ENCODE data around the gene SYVN1.
"Not testable (repeated sequence)": the region's sequence is repeated elsewhere in the genome, so short reads cannot be mapped to it uniquely, and the experiment has no call there.

SYVN1 gene

GRCh38 chr11:65165410-65166317 lies 31.3 kb upstream of the SYVN1 start:
- Mint-ChIP-seq H3K4me1 (ENCODE audit: low read depth in 2 of 2) (peaks cover 0 to 7% of the 10 kb centered on the region in 2 donors), H3K27ac (peak overlapping the region in 1 of 2 donors; percentile 9), H3K36me3 (ENCODE audit: insufficient read depth) (no peaks in the 10 kb centered on the region), H3K27me3 (peaks cover 0 to 2% of the 10 kb centered on the region in 2 donors), H3K4me3 (no peak overlapping the region), H3K9me3 (no peaks in the 10 kb centered on the region)
- ATAC-seq (replicated peaks) (no peak), DNase-seq (no peak)

GRCh38 chr11:65163684-65164083 lies 29.4 kb upstream of the SYVN1 start:
- no peaks in the 10 kb centered on the region for H3K9me3 Mint-ChIP-seq
- no peak overlapping the region for H3K27ac Mint-ChIP-seq
- no peak overlapping the region for H3K4me3 Mint-ChIP-seq
- DNase-seq (no peak), ATAC-seq (replicated peaks) (no peak)
- peaks cover 0 to 3% of the 10 kb centered on the region in 2 donors for H3K4me1 Mint-ChIP-seq (ENCODE audit: low read depth in 2 of 2)
- peaks cover 14% of the 10 kb centered on the region in 2 donors for H3K27me3 Mint-ChIP-seq
- no peaks in the 10 kb centered on the region for H3K36me3 Mint-ChIP-seq (ENCODE audit: insufficient read depth)

GRCh38 chr11:65160643-65161042 lies 26.3 kb upstream of the SYVN1 start:
- Mint-ChIP-seq H3K4me1 (ENCODE audit: low read depth in 2 of 2) (no peaks in the 10 kb centered on the region), H3K27ac (no peak overlapping the region), H3K4me3 (no peak overlapping the region), H3K9me3 (no peaks in the 10 kb centered on the region), H3K27me3 (peaks cover 14% of the 10 kb centered on the region in 2 donors), H3K36me3 (ENCODE audit: insufficient read depth) (peaks cover 4% of the 10 kb centered on the region)
- no peak for DNase-seq
- no peak for ATAC-seq (replicated peaks)

- no peak overlapping the region for H3K4me3 Mint-ChIP-seq
- no peaks in the 10 kb centered on the region for H3K4me1 Mint-ChIP-seq (ENCODE audit: low read depth in 2 of 2)
- ATAC-seq (replicated peaks) (no peak), DNase-seq (no peak)
- peaks cover 14% of the 10 kb centered on the region in 2 donors for H3K27me3 Mint-ChIP-seq
- H3K36me3 Mint-ChIP-seq (ENCODE audit: insufficient read depth), result peaks cover 7% of the 10 kb centered on the region
- no peak overlapping the region for H3K27ac Mint-ChIP-seq
- H3K9me3 Mint-ChIP-seq, result no peaks in the 10 kb centered on the region
These were observed 24.7 kb upstream of the SYVN1 start for GRCh38 chr11:65159012-65159411.

- Mint-ChIP-seq H3K4me3 (no peak overlapping the region), H3K27ac (peak overlapping the region in 1 of 2 donors; percentile 56), H3K9me3 (no peaks in the 10 kb centered on the region), H3K27me3 (peaks cover 14% of the 10 kb centered on the region in 2 donors), H3K4me1 (ENCODE audit: low read depth in 2 of 2) (no peaks in the 10 kb centered on the region), H3K36me3 (ENCODE audit: insufficient read depth) (peaks cover 7% of the 10 kb centered on the region)
- ATAC-seq (replicated peaks) (no peak), DNase-seq (no peak)
These were observed 23.0 kb upstream of the SYVN1 start for GRCh38 chr11:65157336-65157735.

GRCh38 chr11:65156926-65157325 lies 22.6 kb upstream of the SYVN1 start:
- Mint-ChIP-seq H3K4me3 (no peak overlapping the region), H3K4me1 (ENCODE audit: low read depth in 2 of 2) (no peaks in the 10 kb centered on the region), H3K27ac (no peak overlapping the region), H3K36me3 (ENCODE audit: insufficient read depth) (peaks cover 7% of the 10 kb centered on the region), H3K9me3 (no peaks in the 10 kb centered on the region), H3K27me3 (peaks cover 14% of the 10 kb centered on the region in 2 donors)
- no peak for ATAC-seq (replicated peaks)
- DNase-seq, result no peak

- Mint-ChIP-seq H3K4me3 (no peak overlapping the region), H3K27me3 (peaks cover 14% of the 10 kb centered on the region in 2 donors), H3K36me3 (ENCODE audit: insufficient read depth) (peaks cover 7% of the 10 kb centered on the region), H3K4me1 (ENCODE audit: low read depth in 2 of 2) (no peaks in the 10 kb centered on the region), H3K27ac (no peak overlapping the region), H3K9me3 (no peaks in the 10 kb centered on the region)
- DNase-seq (no peak), ATAC-seq (replicated peaks) (no peak)
These were observed 21.9 kb upstream of the SYVN1 start for GRCh38 chr11:65156256-65156655.

- no peaks in the 10 kb centered on the region for H3K27me3 Mint-ChIP-seq
- peak overlapping the region in 1 of 2 donors; percentile 57 for H3K27ac Mint-ChIP-seq
- DNase-seq, result no peak
- no peaks in the 10 kb centered on the region for H3K4me1 Mint-ChIP-seq (ENCODE audit: low read depth in 2 of 2)
- peaks cover 6% of the 10 kb centered on the region for H3K36me3 Mint-ChIP-seq (ENCODE audit: insufficient read depth)
- no peak overlapping the region for H3K4me3 Mint-ChIP-seq
- H3K9me3 Mint-ChIP-seq, result no peaks in the 10 kb centered on the region
- no peak for ATAC-seq (replicated peaks)
These were observed 17.8 kb upstream of the SYVN1 start for GRCh38 chr11:65152122-65152521.

GRCh38 chr11:65151331-65151899 lies 17.1 kb upstream of the SYVN1 start:
- Mint-ChIP-seq H3K27me3 (no peaks in the 10 kb centered on the region), H3K9me3 (no peaks in the 10 kb centered on the region), H3K27ac (peak overlapping the region; percentile 22 to 57), H3K4me1 (ENCODE audit: low read depth in 2 of 2) (no peaks in the 10 kb centered on the region), H3K4me3 (no peak overlapping the region), H3K36me3 (ENCODE audit: insufficient read depth) (peaks cover 3% of the 10 kb centered on the region)
- no peak for DNase-seq
- ATAC-seq (replicated peaks), result no peak

GRCh38 chr11:65150509-65151299 lies 16.4 kb upstream of the SYVN1 start:
- DNase-seq (no peak), ATAC-seq (replicated peaks) (peak; percentile 35)
- Mint-ChIP-seq H3K4me1 (ENCODE audit: low read depth in 2 of 2) (no peaks in the 10 kb centered on the region), H3K36me3 (ENCODE audit: insufficient read depth) (peaks cover 3% of the 10 kb centered on the region), H3K27ac (peak overlapping the region in 1 of 2 donors; percentile 22), H3K27me3 (no peaks in the 10 kb centered on the region), H3K9me3 (no peaks in the 10 kb centered on the region), H3K4me3 (no peak overlapping the region)

GRCh38 chr11:65150131-65150508 lies 15.8 kb upstream of the SYVN1 start:
- not testable (repeated sequence) for DNase-seq; H3K27ac Mint-ChIP-seq; H3K36me3 Mint-ChIP-seq (ENCODE audit: insufficient read depth); H3K9me3 Mint-ChIP-seq; H3K4me1 Mint-ChIP-seq (ENCODE audit: low read depth in 2 of 2); H3K4me3 Mint-ChIP-seq; ATAC-seq (replicated peaks); H3K27me3 Mint-ChIP-seq

- H3K4me3 Mint-ChIP-seq, result no peak overlapping the region
- peaks cover 0 to 8% of the 10 kb centered on the region in 2 donors for H3K27me3 Mint-ChIP-seq
- no peaks in the 10 kb centered on the region for H3K36me3 Mint-ChIP-seq (ENCODE audit: insufficient read depth)
- ATAC-seq (replicated peaks) (no peak), DNase-seq (no peak)
- no peaks in the 10 kb centered on the region for H3K9me3 Mint-ChIP-seq
- no peaks in the 10 kb centered on the region for H3K4me1 Mint-ChIP-seq (ENCODE audit: low read depth in 2 of 2)
- no peak overlapping the region for H3K27ac Mint-ChIP-seq
These were observed 14.3 kb upstream of the SYVN1 start for GRCh38 chr11:65148657-65149056.

- H3K27ac Mint-ChIP-seq, result no peak overlapping the region
These were observed 13.2 kb upstream of the SYVN1 start for GRCh38 chr11:65147352-65148075.

More at GRCh38 chr11:65147352-65148075, 13.2 kb upstream of the SYVN1 start:
- no peak for DNase-seq
- H3K4me3 Mint-ChIP-seq, result no peak overlapping the region
- no peak for ATAC-seq (replicated peaks)
- no peaks in the 10 kb centered on the region for H3K36me3 Mint-ChIP-seq (ENCODE audit: insufficient read depth)
- H3K27me3 Mint-ChIP-seq, result peaks cover 0 to 9% of the 10 kb centered on the region in 2 donors
- H3K9me3 Mint-ChIP-seq, result no peaks in the 10 kb centered on the region
- H3K4me1 Mint-ChIP-seq (ENCODE audit: low read depth in 2 of 2), result no peaks in the 10 kb centered on the region
